ENCODE measurements around the gene NOS1AP.

Gene NOS1AP

DNA sequence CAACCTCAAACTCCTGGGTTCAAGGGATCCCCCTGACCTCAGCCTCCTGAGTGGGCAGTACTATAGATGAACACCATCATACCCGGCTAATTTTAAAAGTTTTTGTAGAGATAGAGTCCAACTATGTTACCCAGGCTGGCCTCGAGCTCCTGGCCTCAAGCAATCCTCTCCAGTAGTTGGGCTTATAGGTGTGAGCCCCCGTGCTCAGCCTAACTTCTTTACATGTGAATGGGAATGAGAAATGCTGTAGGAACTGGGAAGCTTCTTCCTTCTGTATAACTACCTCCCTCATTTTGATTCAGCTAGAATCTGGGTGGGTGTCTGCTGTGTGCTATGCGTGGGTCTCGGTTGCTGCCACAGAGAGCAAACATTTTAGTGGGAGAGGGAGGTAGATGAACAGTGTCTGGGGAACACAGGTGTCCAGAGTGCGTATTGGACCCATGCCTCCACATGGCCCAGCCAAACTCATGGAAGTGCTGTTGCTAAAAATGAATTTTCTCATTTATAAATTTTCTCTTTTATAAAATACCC, 150.6 kb downstream of the NOS1AP start:
- TF ChIP-seq, protein P1, sequence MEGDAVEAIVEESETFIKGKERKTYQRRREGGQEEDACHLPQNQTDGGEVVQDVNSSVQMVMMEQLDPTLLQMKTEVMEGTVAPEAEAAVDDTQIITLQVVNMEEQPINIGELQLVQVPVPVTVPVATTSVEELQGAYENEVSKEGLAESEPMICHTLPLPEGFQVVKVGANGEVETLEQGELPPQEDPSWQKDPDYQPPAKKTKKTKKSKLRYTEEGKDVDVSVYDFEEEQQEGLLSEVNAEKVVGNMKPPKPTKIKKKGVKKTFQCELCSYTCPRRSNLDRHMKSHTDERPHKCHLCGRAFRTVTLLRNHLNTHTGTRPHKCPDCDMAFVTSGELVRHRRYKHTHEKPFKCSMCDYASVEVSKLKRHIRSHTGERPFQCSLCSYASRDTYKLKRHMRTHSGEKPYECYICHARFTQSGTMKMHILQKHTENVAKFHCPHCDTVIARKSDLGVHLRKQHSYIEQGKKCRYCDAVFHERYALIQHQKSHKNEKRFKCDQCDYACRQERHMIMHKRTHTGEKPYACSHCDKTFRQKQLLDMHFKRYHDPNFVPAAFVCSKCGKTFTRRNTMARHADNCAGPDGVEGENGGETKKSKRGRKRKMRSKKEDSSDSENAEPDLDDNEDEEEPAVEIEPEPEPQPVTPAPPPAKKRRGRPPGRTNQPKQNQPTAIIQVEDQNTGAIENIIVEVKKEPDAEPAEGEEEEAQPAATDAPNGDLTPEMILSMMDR (conservative IDR thresholded peaks at IDR 0.05; ENCODE audit: low read length), result no peak
- no peak for TF ChIP-seq EZH2phosphoT487 (IDR thresholded peaks at IDR 0.05; ENCODE audit: borderline replicate concordance)
- Histone ChIP-seq H3K9me3 (ENCODE audit: insufficient read depth, low read depth, low read length) (no peaks in the 10 kb centered on the region), H3K79me2 (ENCODE audit: insufficient read depth, low read length) (no peaks in the 10 kb centered on the region), H3K4me3 (ENCODE audit: low read length, poor library complexity, severe bottlenecking) (no peak overlapping the region), H3K4me2 (ENCODE audit: low read depth, low read length, poor library complexity, severe bottlenecking) (no peak overlapping the region), H3K27me3 (ENCODE audit: insufficient read depth, low read length, poor library complexity, severe bottlenecking) (no peaks in the 10 kb centered on the region), H3K9me2 (replicated peaks; ENCODE audit: low read depth, low read length) (no peaks in the 10 kb centered on the region), H3F3A (ENCODE audit: low read depth) (no peaks in the 10 kb centered on the region), H3K9ac (ENCODE audit: low read depth, low read length, poor library complexity, severe bottlenecking) (no peak overlapping the region), H4K20me1 (ENCODE audit: insufficient read depth, low read length, poor library complexity, severe bottlenecking) (no peaks in the 10 kb centered on the region), H2AFZ (ENCODE audit: low read length) (no peak overlapping the region), H3K36me3 (ENCODE audit: insufficient read depth, low read length) (no peaks in the 10 kb centered on the region), H3K4me1 (ENCODE audit: insufficient read depth, low read length, poor library complexity, severe bottlenecking) (peaks cover 32% of the 10 kb centered on the region)

DNA sequence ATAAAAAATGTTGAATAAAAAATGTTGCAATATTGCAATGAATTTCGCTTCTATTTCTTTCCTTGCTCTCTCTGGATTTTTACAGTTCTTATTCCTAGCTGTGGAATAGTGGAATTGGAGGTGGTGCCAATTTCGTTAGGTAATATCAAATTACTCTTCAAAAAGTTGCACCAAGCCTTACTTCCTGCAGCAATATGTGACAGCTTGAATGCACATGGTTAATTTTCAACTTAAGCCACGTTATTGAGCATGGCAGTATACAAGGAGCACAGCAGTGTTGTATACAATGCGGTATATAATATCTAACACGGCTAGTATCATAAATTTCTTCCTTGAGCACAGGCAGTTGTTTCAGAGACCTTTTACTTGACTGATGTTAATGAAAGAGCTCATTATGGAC, 152.5 kb downstream of the NOS1AP start:
- no peaks in the 10 kb centered on the region for H3K9me3 ChIP-seq (ENCODE audit: insufficient read depth, low read depth, low read length)
- H3K36me3 ChIP-seq (ENCODE audit: insufficient read depth, low read length), result no peaks in the 10 kb centered on the region
- no peak overlapping the region for H3K9ac ChIP-seq (ENCODE audit: low read depth, low read length, poor library complexity, severe bottlenecking)
- no peaks in the 10 kb centered on the region for H3F3A ChIP-seq (ENCODE audit: low read depth)
- no peaks in the 10 kb centered on the region for H3K9me2 ChIP-seq (replicated peaks; ENCODE audit: low read depth, low read length)
- no peak for TF ChIP-seq EZH2phosphoT487 (IDR thresholded peaks at IDR 0.05; ENCODE audit: borderline replicate concordance)
- TF ChIP-seq, protein P1 (conservative IDR thresholded peaks at IDR 0.05; ENCODE audit: low read length), result no peak
- no peak overlapping the region for H2AFZ ChIP-seq (ENCODE audit: low read length)
- peaks cover 18% of the 10 kb centered on the region for H3K4me1 ChIP-seq (ENCODE audit: insufficient read depth, low read length, poor library complexity, severe bottlenecking)
- H4K20me1 ChIP-seq (ENCODE audit: insufficient read depth, low read length, poor library complexity, severe bottlenecking), result no peaks in the 10 kb centered on the region
- H3K4me3 ChIP-seq (ENCODE audit: low read length, poor library complexity, severe bottlenecking), result no peak overlapping the region
- H3K79me2 ChIP-seq (ENCODE audit: insufficient read depth, low read length), result no peaks in the 10 kb centered on the region
- no peak overlapping the region for H3K4me2 ChIP-seq (ENCODE audit: low read depth, low read length, poor library complexity, severe bottlenecking)
- H3K27me3 ChIP-seq (ENCODE audit: insufficient read depth, low read length, poor library complexity, severe bottlenecking), result no peaks in the 10 kb centered on the region

GRCh38 chr1:162222730-162223129, 153.2 kb downstream of the NOS1AP start:
- H3K4me3 ChIP-seq (ENCODE audit: low read length, poor library complexity, severe bottlenecking), result no peak overlapping the region
- H3K9me3 ChIP-seq (ENCODE audit: insufficient read depth, low read depth, low read length), result no peaks in the 10 kb centered on the region
- no peaks in the 10 kb centered on the region for H3K36me3 ChIP-seq (ENCODE audit: insufficient read depth, low read length)
- H3K27me3 ChIP-seq (ENCODE audit: insufficient read depth, low read length, poor library complexity, severe bottlenecking), result no peaks in the 10 kb centered on the region
- no peaks in the 10 kb centered on the region for H4K20me1 ChIP-seq (ENCODE audit: insufficient read depth, low read length, poor library complexity, severe bottlenecking)
- H3K4me1 ChIP-seq (ENCODE audit: insufficient read depth, low read length, poor library complexity, severe bottlenecking), result peaks cover 14% of the 10 kb centered on the region
- no peaks in the 10 kb centered on the region for H3K79me2 ChIP-seq (ENCODE audit: insufficient read depth, low read length)
- no peaks in the 10 kb centered on the region for H3K9me2 ChIP-seq (replicated peaks; ENCODE audit: low read depth, low read length)
- H2AFZ ChIP-seq (ENCODE audit: low read length), result no peak overlapping the region
- TF ChIP-seq EZH2phosphoT487 (IDR thresholded peaks at IDR 0.05; ENCODE audit: borderline replicate concordance), result no peak
- TF ChIP-seq, protein P1 (conservative IDR thresholded peaks at IDR 0.05; ENCODE audit: low read length), result no peak
- no peak overlapping the region for H3K9ac ChIP-seq (ENCODE audit: low read depth, low read length, poor library complexity, severe bottlenecking)
- H3F3A ChIP-seq (ENCODE audit: low read depth), result no peaks in the 10 kb centered on the region
- no peak overlapping the region for H3K4me2 ChIP-seq (ENCODE audit: low read depth, low read length, poor library complexity, severe bottlenecking)
